ENCODE results near the gene RBM5. TPM values are rescaled to one million over a fixed set of nuclear protein-coding genes. Genes with fewer than 3 reads are reported as not detected.

Gene RBM5
- total RNA-seq, 1 donor from 2014 or later = 84.5 TPM

- no peak overlapping the region for H3K4me3 ChIP-seq (ENCODE audit: low read depth, low read length)
- no peaks in the 10 kb centered on the region for H3K36me3 ChIP-seq (ENCODE audit: control insufficient read depth, insufficient read depth, low read length)
- no peaks in the 10 kb centered on the region for H3K27me3 ChIP-seq (ENCODE audit: control insufficient read depth, insufficient read depth, low read length)
- no peak for DNase-seq (ENCODE audit: low read depth)
- TF ChIP-seq, protein P1, sequence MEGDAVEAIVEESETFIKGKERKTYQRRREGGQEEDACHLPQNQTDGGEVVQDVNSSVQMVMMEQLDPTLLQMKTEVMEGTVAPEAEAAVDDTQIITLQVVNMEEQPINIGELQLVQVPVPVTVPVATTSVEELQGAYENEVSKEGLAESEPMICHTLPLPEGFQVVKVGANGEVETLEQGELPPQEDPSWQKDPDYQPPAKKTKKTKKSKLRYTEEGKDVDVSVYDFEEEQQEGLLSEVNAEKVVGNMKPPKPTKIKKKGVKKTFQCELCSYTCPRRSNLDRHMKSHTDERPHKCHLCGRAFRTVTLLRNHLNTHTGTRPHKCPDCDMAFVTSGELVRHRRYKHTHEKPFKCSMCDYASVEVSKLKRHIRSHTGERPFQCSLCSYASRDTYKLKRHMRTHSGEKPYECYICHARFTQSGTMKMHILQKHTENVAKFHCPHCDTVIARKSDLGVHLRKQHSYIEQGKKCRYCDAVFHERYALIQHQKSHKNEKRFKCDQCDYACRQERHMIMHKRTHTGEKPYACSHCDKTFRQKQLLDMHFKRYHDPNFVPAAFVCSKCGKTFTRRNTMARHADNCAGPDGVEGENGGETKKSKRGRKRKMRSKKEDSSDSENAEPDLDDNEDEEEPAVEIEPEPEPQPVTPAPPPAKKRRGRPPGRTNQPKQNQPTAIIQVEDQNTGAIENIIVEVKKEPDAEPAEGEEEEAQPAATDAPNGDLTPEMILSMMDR (IDR thresholded peaks at IDR 0.05; ENCODE audit: insufficient read depth, low read length, poor library complexity, severe bottlenecking) = no peak
These were observed 58.3 kb downstream of the RBM5 start for GRCh38 chr3:50147016-50147415.

DNA sequence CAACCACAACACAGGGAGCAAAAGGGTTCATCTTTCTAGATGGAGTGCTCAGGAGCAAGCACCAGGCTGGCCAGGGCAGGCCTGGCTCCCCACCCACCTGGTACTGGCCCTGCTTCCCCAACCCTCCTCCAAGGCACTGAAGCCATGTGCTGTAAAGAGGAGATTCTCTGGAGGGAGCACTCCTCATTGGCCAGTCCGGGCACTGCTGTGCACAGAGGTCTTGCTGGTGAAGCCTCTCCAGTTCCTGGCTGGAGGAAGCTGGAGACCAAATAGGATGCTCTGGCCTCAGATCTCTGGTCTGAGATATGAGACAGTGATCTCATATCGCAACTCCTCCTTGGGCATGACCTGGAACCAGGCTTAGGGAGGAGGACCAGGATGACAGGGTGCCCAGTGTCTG is 58.7 kb downstream of the RBM5 start:
- TF ChIP-seq, protein P1 (IDR thresholded peaks at IDR 0.05; ENCODE audit: insufficient read depth, low read length, poor library complexity, severe bottlenecking) = no peak
- Histone ChIP-seq H3K4me3 (ENCODE audit: low read depth, low read length) (no peak overlapping the region), H3K36me3 (ENCODE audit: control insufficient read depth, insufficient read depth, low read length) (no peaks in the 10 kb centered on the region), H3K27me3 (ENCODE audit: control insufficient read depth, insufficient read depth, low read length) (no peaks in the 10 kb centered on the region)
- no peak for DNase-seq (ENCODE audit: low read depth)

DNA sequence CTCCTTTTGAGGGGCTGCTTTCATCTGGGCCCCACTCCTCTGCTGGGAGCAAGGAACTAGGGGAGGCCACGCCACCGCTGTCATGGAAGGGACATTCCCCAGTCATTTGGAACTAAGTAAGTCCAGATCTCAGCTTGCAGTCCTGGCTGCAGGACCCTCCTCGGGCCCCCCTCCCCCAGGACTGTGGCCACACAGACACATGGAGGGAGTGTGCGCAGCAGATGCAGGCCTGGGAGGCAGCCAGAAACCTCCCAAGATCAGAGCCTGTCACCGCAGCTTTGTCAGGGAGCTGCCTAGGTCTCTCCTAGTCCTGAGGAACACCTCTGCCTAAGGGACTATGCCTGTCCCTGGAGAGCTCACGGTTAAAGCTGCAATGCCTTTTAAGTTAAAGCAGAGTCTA is 59.1 kb downstream of the RBM5 start:
- H3K36me3 ChIP-seq (ENCODE audit: control insufficient read depth, insufficient read depth, low read length) = no peaks in the 10 kb centered on the region
- H3K4me3 ChIP-seq (ENCODE audit: low read depth, low read length) = no peak overlapping the region
- TF ChIP-seq, protein P1 (IDR thresholded peaks at IDR 0.05; ENCODE audit: insufficient read depth, low read length, poor library complexity, severe bottlenecking) = no peak
- H3K27me3 ChIP-seq (ENCODE audit: control insufficient read depth, insufficient read depth, low read length) = no peaks in the 10 kb centered on the region
- DNase-seq (ENCODE audit: low read depth) = no peak

GRCh38 chr3:50150404-50150750 is 61.7 kb downstream of the RBM5 start:
- TF ChIP-seq, protein P1 (IDR thresholded peaks at IDR 0.05; ENCODE audit: insufficient read depth, low read length, poor library complexity, severe bottlenecking) = no peak
- no peak for DNase-seq (ENCODE audit: low read depth)
- Histone ChIP-seq H3K36me3 (ENCODE audit: control insufficient read depth, insufficient read depth, low read length) (no peaks in the 10 kb centered on the region), H3K27me3 (ENCODE audit: control insufficient read depth, insufficient read depth, low read length) (peaks cover 2% of the 10 kb centered on the region), H3K4me3 (ENCODE audit: low read depth, low read length) (no peak overlapping the region)

DNA sequence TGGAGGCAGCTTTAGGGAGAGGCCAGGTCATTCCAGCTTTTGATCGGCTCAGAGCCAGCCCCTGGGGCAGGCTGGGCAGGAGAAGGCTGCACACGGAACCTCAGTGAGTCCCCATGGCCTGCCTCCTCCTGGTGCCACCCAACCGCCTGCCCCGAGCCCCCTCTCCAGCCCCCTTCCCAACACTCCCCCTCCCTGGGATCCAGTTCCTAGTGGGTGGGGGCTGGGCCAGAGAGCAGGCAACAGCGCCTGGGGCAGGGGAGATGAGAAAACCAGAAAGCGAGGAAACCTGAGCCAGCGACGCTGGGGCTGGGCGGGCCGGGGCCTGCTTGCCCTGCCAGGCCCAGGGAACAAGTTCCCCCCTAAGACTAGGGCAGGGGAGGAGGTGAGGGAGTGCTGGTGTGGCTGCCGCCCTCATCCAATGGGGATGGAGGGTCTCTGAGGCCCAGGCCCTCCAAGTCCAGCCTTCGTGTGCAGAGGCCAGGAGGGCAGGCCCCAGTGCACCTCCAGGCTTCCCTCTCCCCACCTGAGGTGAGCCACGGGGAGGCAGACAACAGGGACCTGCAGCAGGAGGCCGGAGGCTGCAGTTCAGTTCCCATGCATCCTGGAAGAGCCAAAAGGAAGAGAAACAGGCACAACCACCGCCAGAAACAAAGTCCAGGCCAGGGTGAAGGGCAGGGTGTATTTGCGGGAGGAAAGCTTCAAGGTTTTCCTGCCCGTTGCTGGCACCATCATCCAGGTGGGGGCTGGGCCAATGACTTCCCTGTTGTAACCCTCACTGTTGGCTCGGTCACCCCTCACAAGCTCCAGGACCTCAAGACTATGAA is 62.4 kb downstream of the RBM5 start:
- H3K4me3 ChIP-seq (ENCODE audit: low read depth, low read length) = no peak overlapping the region
- DNase-seq (ENCODE audit: low read depth) = no peak

More for the DNA sequence above, 62.4 kb downstream of the RBM5 start:
- peaks cover 2% of the 10 kb centered on the region for H3K27me3 ChIP-seq (ENCODE audit: control insufficient read depth, insufficient read depth, low read length)
- TF ChIP-seq, protein P1 (IDR thresholded peaks at IDR 0.05; ENCODE audit: insufficient read depth, low read length, poor library complexity, severe bottlenecking) = no peak
- no peaks in the 10 kb centered on the region for H3K36me3 ChIP-seq (ENCODE audit: control insufficient read depth, insufficient read depth, low read length)

Data from kidney epithelial cell (primary cell).